BLaER1 treated with 17β-estradiol and CSF1 and Interleukin-3, amounts not matched to agents 10 nM and 100 nM (cell line): ENCODE measurements around the gene SMIM17.

Experiments
- H3K27ac ChIP-seq, 11 experiments: shearing (Covaris generic); formaldehyde crosslinking; 2 replicates each; pipeline ENCODE4 v1.8.1; 2022
- H3K27me3 ChIP-seq, 11 experiments: shearing (Covaris generic); formaldehyde crosslinking; 2 replicates each; pipeline ENCODE4 v1.8.1; 2022
- H3K36me3 ChIP-seq, 11 experiments: shearing (Covaris generic); formaldehyde crosslinking; 2 replicates each; pipeline ENCODE4 v1.8.1; 2022
- H3K4me1 ChIP-seq, 10 experiments: shearing (Covaris generic); formaldehyde crosslinking; 2 replicates each; pipeline ENCODE4 v1.8.1; 2022
- H3K4me2 ChIP-seq, 11 experiments: shearing (Covaris generic); formaldehyde crosslinking; 2 replicates each; pipeline ENCODE4 v1.8.1; 2022
- H3K4me3 ChIP-seq, 10 experiments: shearing (Covaris generic); formaldehyde crosslinking; 2 replicates each; pipeline ENCODE4 v1.8.1; 2022
- H3K9ac ChIP-seq, 11 experiments: shearing (Covaris generic); formaldehyde crosslinking; 2 replicates each; pipeline ENCODE4 v1.8.1; 2022
- H3K9me3 ChIP-seq, 11 experiments: shearing (Covaris generic); formaldehyde crosslinking; replicated peaks in 1 of 11; 2 replicates each; pipeline ENCODE4 v1.8.1; 2022
- H4K20me1 ChIP-seq, 11 experiments: shearing (Covaris generic); formaldehyde crosslinking; 2 replicates each; pipeline ENCODE4 v1.8.1; 2022
- Cebpa-rat ChIP-seq, 11 experiments: shearing (Covaris generic); IDR thresholded peaks; 2 replicates each; pipeline ENCODE4 v1.8.1; 2022

The SMIM17 gene

DNA sequence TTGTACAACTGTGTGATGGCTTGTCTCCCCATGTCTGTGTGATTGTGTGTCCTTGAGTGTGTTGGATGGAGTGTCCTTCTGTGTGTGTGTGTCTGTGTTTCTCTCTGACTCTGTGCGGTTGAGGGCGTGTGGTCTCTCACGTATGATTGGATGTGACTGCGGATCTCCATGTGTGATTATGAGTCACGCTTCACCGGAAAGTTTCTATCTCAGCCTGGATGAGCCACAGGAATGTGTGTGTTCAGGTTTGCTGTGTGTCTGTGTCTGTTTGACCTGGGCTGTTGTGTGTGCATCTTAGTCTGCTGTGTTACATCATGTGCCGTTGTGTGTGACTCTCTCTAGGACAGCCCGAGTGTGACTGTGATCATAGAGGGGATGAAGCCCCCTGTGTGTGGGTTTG, 44.1 kb downstream of the SMIM17 start:
- no peaks in the 10 kb centered on the region for H3K36me3 ChIP-seq
- H3K27me3 ChIP-seq, result no peaks in the 10 kb centered on the region
- no peaks in the 10 kb centered on the region for H3K9me3 ChIP-seq
- H3K4me3 ChIP-seq, result no peak overlapping the region
- no peaks in the 10 kb centered on the region for H4K20me1 ChIP-seq
- no peak overlapping the region for H3K9ac ChIP-seq
- H3K27ac ChIP-seq, result no peak overlapping the region
- no peak for TF ChIP-seq Cebpa-rat (IDR thresholded peaks at IDR 0.05)
- no peak overlapping the region for H3K4me2 ChIP-seq
- no peaks in the 10 kb centered on the region for H3K4me1 ChIP-seq

DNA sequence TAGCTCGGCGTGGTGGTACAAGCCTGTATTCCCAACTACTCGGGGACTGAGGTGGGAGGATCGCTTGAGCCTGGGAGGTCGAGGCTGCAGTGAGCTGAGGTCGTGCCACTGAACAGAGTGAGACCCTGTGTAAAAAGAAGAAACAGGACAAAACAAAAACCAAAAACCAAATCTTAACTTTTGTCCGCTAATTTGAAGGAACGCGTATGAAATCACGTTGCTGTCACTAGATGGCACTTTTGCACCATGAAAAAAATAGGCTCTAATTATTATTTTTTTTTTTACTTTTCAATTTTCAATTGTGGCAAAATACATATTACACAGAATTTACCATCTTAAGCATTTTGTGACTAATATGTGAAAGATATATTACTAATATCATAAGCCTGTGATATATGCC, 46.2 kb downstream of the SMIM17 start:
- Histone ChIP-seq H3K9me3 (no peaks in the 10 kb centered on the region), H4K20me1 (no peaks in the 10 kb centered on the region), H3K36me3 (no peaks in the 10 kb centered on the region), H3K27me3 (no peaks in the 10 kb centered on the region), H3K4me2 (no peak overlapping the region), H3K27ac (no peak overlapping the region), H3K4me3 (no peak overlapping the region), H3K4me1 (no peaks in the 10 kb centered on the region), H3K9ac (no peak overlapping the region)
- no peak for TF ChIP-seq Cebpa-rat (IDR thresholded peaks at IDR 0.05)

- Histone ChIP-seq H4K20me1 (no peaks in the 10 kb centered on the region), H3K9me3 (no peaks in the 10 kb centered on the region), H3K27me3 (no peaks in the 10 kb centered on the region), H3K4me3 (no peak overlapping the region), H3K9ac (no peak overlapping the region), H3K27ac (no peak overlapping the region; a peak in 1 of 22 replicates), H3K4me2 (no peak overlapping the region), H3K36me3 (no peaks in the 10 kb centered on the region), H3K4me1 (no peaks in the 10 kb centered on the region)
- TF ChIP-seq Cebpa-rat (IDR thresholded peaks at IDR 0.05), result no peak
Observed at GRCh38 chr19:56690670-56691069, 47.7 kb downstream of the SMIM17 start.

DNA sequence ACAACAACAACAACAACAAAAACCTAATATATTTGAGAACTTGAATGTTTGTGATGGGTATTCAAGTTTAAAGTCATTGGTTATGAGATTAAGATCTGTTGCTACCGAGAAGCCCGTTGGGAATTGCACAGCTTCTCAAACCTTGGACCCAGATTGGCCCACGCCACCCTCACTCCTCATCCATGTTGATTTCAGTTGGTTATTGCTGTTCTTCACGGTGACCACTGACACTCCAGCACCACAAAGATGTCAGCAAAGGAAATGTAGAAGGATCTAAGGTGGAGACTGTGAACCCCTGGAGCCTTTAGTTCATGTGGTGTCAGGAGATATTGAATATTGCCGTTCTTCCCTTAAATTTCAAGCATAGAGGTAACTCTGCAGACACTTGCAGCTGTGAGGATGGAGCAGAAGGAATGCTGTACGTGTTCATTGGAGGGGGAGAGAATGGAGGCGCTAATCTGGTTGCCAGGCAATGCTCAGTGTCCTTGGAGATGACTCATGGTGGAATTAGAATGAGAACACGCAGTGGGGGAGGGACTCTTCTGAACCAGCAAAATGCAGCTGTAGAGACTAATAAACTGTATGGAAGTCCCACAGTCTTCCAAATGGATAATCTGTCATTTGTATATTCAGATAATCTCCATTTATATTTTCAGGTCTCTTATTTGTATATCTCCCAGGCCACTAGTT, 49.4 kb downstream of the SMIM17 start:
- Histone ChIP-seq H3K9me3 (no peaks in the 10 kb centered on the region), H3K4me3 (no peak overlapping the region), H3K4me1 (no peaks in the 10 kb centered on the region), H3K36me3 (no peaks in the 10 kb centered on the region), H3K9ac (no peak overlapping the region), H3K27ac (no peak overlapping the region), H3K27me3 (no peaks in the 10 kb centered on the region), H4K20me1 (no peaks in the 10 kb centered on the region), H3K4me2 (no peak overlapping the region)
- no peak for TF ChIP-seq Cebpa-rat (IDR thresholded peaks at IDR 0.05)

DNA sequence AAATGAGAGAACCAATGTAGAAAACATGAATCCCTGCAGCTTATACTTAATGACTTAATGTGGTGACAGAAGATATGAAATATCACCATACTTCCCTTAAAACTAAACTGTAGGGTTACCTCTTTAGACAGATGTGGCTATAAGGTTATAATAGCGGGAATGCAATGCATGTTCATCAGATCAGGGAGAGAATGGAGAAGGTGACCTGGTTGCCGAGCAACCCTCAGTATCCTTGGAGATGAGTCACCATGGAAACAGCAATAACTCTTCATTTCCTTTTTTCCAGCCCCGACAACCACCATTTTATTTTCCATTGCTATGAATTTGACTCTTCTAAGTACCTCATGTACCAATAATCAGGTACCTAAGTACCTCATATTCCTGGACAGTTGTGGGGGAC, 56.6 kb downstream of the SMIM17 start:
- Histone ChIP-seq H3K9ac (no peak overlapping the region), H3K36me3 (no peaks in the 10 kb centered on the region), H3K9me3 (peaks cover 0 to 2% (median 0%) of the 10 kb centered on the region in 11 experiments; a peak in 2 of 22 replicates), H4K20me1 (no peaks in the 10 kb centered on the region), H3K4me3 (no peak overlapping the region), H3K27me3 (no peaks in the 10 kb centered on the region), H3K4me2 (no peak overlapping the region), H3K4me1 (no peaks in the 10 kb centered on the region), H3K27ac (no peak overlapping the region)
- TF ChIP-seq Cebpa-rat (IDR thresholded peaks at IDR 0.05), result no peak

DNA sequence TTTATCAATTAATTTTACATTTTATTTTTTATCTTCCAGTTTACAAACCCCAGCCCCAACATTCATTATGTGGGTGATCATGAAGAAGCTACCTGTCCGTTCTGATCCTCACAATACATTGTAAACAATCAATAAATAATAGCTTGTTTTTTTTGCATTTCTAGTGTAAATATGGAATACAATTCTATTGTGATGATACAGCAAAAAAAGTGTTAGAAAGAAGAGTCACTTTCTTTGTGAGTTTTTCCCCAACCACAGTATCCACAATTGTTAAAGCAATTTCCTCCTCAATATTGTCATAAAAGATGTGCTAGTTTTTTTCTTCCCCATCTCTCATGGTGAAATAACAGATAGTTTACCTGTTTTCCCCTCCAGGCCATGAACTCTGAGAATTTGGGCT, 58.9 kb downstream of the SMIM17 start:
- Histone ChIP-seq H3K36me3 (no peaks in the 10 kb centered on the region), H3K4me2 (no peak overlapping the region), H3K27ac (no peak overlapping the region), H4K20me1 (no peaks in the 10 kb centered on the region), H3K27me3 (no peaks in the 10 kb centered on the region), H3K4me3 (no peak overlapping the region), H3K4me1 (no peaks in the 10 kb centered on the region), H3K9ac (no peak overlapping the region), H3K9me3 (peaks cover 0 to 9% (median 0%) of the 10 kb centered on the region in 11 experiments; a peak in 2 of 22 replicates)
- TF ChIP-seq Cebpa-rat (IDR thresholded peaks at IDR 0.05), result no peak

GRCh38 chr19:56705939-56706338, 63.0 kb downstream of the SMIM17 start:
- H3K4me2 ChIP-seq, result no peak overlapping the region
- H3K36me3 ChIP-seq, result no peaks in the 10 kb centered on the region
- H4K20me1 ChIP-seq, result no peaks in the 10 kb centered on the region
- H3K4me1 ChIP-seq, result no peaks in the 10 kb centered on the region
- no peaks in the 10 kb centered on the region for H3K27me3 ChIP-seq
- H3K27ac ChIP-seq, result no peak overlapping the region
- no peak overlapping the region for H3K9ac ChIP-seq
- no peak for TF ChIP-seq Cebpa-rat (IDR thresholded peaks at IDR 0.05)
- peaks cover 0 to 9% (median 0%) of the 10 kb centered on the region in 11 experiments; a peak in 2 of 22 replicates for H3K9me3 ChIP-seq
- H3K4me3 ChIP-seq, result no peak overlapping the region
